ENCODE measurements around the gene LINGO1.

LINGO1 gene

GRCh38 chr15:77630956-77631744 lies 1.6 kb downstream of the LINGO1 start:
- H3K27ac ChIP-seq (ENCODE audit: low read length) = no peak overlapping the region
- peak overlapping the region in 1 of 2 donors; percentile 38 for H3K9ac ChIP-seq (ENCODE audit: low read length in 2 of 2)
- H3K4me1 ChIP-seq (ENCODE audit: control insufficient read depth, insufficient read depth, low read length) = peaks cover 22% of the 10 kb centered on the region
- H3K9me3 ChIP-seq (ENCODE audit: control insufficient read depth in 2 of 2, low read length in 2 of 2) = no peaks in the 10 kb centered on the region
- peaks cover 41 to 46% of the 10 kb centered on the region in 2 donors for H3K27me3 ChIP-seq (ENCODE audit: control insufficient read depth in 1 of 2, insufficient read depth in 2 of 2, low read length in 2 of 2)
- peak overlapping the region in 1 of 2 donors; percentile 64 for H3K4me3 ChIP-seq (ENCODE audit: low read length in 2 of 2)
- no peaks in the 10 kb centered on the region for H3K36me3 ChIP-seq (ENCODE audit: control insufficient read depth in 2 of 2, insufficient read depth in 2 of 2, low read length in 2 of 2)

GRCh38 chr15:77630056-77630455 lies 2.7 kb downstream of the LINGO1 start:
- H3K4me1 ChIP-seq (ENCODE audit: control insufficient read depth, insufficient read depth, low read length) = peaks cover 22% of the 10 kb centered on the region
- H3K27me3 ChIP-seq (ENCODE audit: control insufficient read depth in 1 of 2, insufficient read depth in 2 of 2, low read length in 2 of 2) = peaks cover 32 to 43% of the 10 kb centered on the region in 2 donors
- H3K4me3 ChIP-seq (ENCODE audit: low read length in 2 of 2) = no peak overlapping the region
- no peak overlapping the region for H3K9ac ChIP-seq (ENCODE audit: low read length in 2 of 2)
- H3K9me3 ChIP-seq (ENCODE audit: control insufficient read depth in 2 of 2, low read length in 2 of 2) = no peaks in the 10 kb centered on the region
- no peaks in the 10 kb centered on the region for H3K36me3 ChIP-seq (ENCODE audit: control insufficient read depth in 2 of 2, insufficient read depth in 2 of 2, low read length in 2 of 2)
- H3K27ac ChIP-seq (ENCODE audit: low read length) = no peak overlapping the region

- Histone ChIP-seq H3K27ac (ENCODE audit: low read length) (no peak overlapping the region), H3K4me1 (ENCODE audit: control insufficient read depth, insufficient read depth, low read length) (peaks cover 21% of the 10 kb centered on the region), H3K9me3 (ENCODE audit: control insufficient read depth in 2 of 2, low read length in 2 of 2) (no peaks in the 10 kb centered on the region), H3K27me3 (ENCODE audit: control insufficient read depth in 1 of 2, insufficient read depth in 2 of 2, low read length in 2 of 2) (peaks cover 30 to 37% of the 10 kb centered on the region in 2 donors), H3K4me3 (ENCODE audit: low read length in 2 of 2) (no peak overlapping the region), H3K9ac (ENCODE audit: low read length in 2 of 2) (no peak overlapping the region), H3K36me3 (ENCODE audit: control insufficient read depth in 2 of 2, insufficient read depth in 2 of 2, low read length in 2 of 2) (no peaks in the 10 kb centered on the region)
These were observed 3.4 kb downstream of the LINGO1 start for GRCh38 chr15:77629070-77630030.

- no peaks in the 10 kb centered on the region for H3K36me3 ChIP-seq (ENCODE audit: control insufficient read depth in 2 of 2, insufficient read depth in 2 of 2, low read length in 2 of 2)
- H3K4me3 ChIP-seq (ENCODE audit: low read length in 2 of 2) = no peak overlapping the region
- no peaks in the 10 kb centered on the region for H3K9me3 ChIP-seq (ENCODE audit: control insufficient read depth in 2 of 2, low read length in 2 of 2)
- H3K4me1 ChIP-seq (ENCODE audit: control insufficient read depth, insufficient read depth, low read length) = peaks cover 10% of the 10 kb centered on the region
- no peak overlapping the region for H3K27ac ChIP-seq (ENCODE audit: low read length)
- no peak overlapping the region for H3K9ac ChIP-seq (ENCODE audit: low read length in 2 of 2)
- H3K27me3 ChIP-seq (ENCODE audit: control insufficient read depth in 1 of 2, insufficient read depth in 2 of 2, low read length in 2 of 2) = peaks cover 22 to 25% of the 10 kb centered on the region in 2 donors
These were observed 4.7 kb downstream of the LINGO1 start for GRCh38 chr15:77628010-77628409.

- no peaks in the 10 kb centered on the region for H3K9me3 ChIP-seq (ENCODE audit: control insufficient read depth in 2 of 2, low read length in 2 of 2)
- H3K27ac ChIP-seq (ENCODE audit: low read length) = no peak overlapping the region
- peaks cover 22 to 25% of the 10 kb centered on the region in 2 donors for H3K27me3 ChIP-seq (ENCODE audit: control insufficient read depth in 1 of 2, insufficient read depth in 2 of 2, low read length in 2 of 2)
- no peaks in the 10 kb centered on the region for H3K36me3 ChIP-seq (ENCODE audit: control insufficient read depth in 2 of 2, insufficient read depth in 2 of 2, low read length in 2 of 2)
- peaks cover 8% of the 10 kb centered on the region for H3K4me1 ChIP-seq (ENCODE audit: control insufficient read depth, insufficient read depth, low read length)
- H3K9ac ChIP-seq (ENCODE audit: low read length in 2 of 2) = no peak overlapping the region
- no peak overlapping the region for H3K4me3 ChIP-seq (ENCODE audit: low read length in 2 of 2)
These were observed 5.1 kb downstream of the LINGO1 start for GRCh38 chr15:77627581-77627980.

- H3K27ac ChIP-seq (ENCODE audit: low read length) = no peak overlapping the region
- peaks cover 7% of the 10 kb centered on the region for H3K4me1 ChIP-seq (ENCODE audit: control insufficient read depth, insufficient read depth, low read length)
- H3K36me3 ChIP-seq (ENCODE audit: control insufficient read depth in 2 of 2, insufficient read depth in 2 of 2, low read length in 2 of 2) = no peaks in the 10 kb centered on the region
- peaks cover 22 to 24% of the 10 kb centered on the region in 2 donors for H3K27me3 ChIP-seq (ENCODE audit: control insufficient read depth in 1 of 2, insufficient read depth in 2 of 2, low read length in 2 of 2)
- no peak overlapping the region for H3K9ac ChIP-seq (ENCODE audit: low read length in 2 of 2)
- H3K4me3 ChIP-seq (ENCODE audit: low read length in 2 of 2) = no peak overlapping the region
- H3K9me3 ChIP-seq (ENCODE audit: control insufficient read depth in 2 of 2, low read length in 2 of 2) = no peaks in the 10 kb centered on the region
These were observed 5.6 kb downstream of the LINGO1 start for GRCh38 chr15:77627067-77627466.

GRCh38 chr15:77626002-77626401 lies 6.7 kb downstream of the LINGO1 start:
- Histone ChIP-seq H3K27me3 (ENCODE audit: control insufficient read depth in 1 of 2, insufficient read depth in 2 of 2, low read length in 2 of 2) (peaks cover 13 to 15% of the 10 kb centered on the region in 2 donors), H3K4me3 (ENCODE audit: low read length in 2 of 2) (no peak overlapping the region), H3K9me3 (ENCODE audit: control insufficient read depth in 2 of 2, low read length in 2 of 2) (no peaks in the 10 kb centered on the region), H3K4me1 (ENCODE audit: control insufficient read depth, insufficient read depth, low read length) (no peaks in the 10 kb centered on the region), H3K36me3 (ENCODE audit: control insufficient read depth in 2 of 2, insufficient read depth in 2 of 2, low read length in 2 of 2) (no peaks in the 10 kb centered on the region), H3K9ac (ENCODE audit: low read length in 2 of 2) (no peak overlapping the region), H3K27ac (ENCODE audit: low read length) (no peak overlapping the region)

GRCh38 chr15:77625376-77625775 lies 7.3 kb downstream of the LINGO1 start:
- Histone ChIP-seq H3K4me3 (ENCODE audit: low read length in 2 of 2) (no peak overlapping the region), H3K4me1 (ENCODE audit: control insufficient read depth, insufficient read depth, low read length) (no peaks in the 10 kb centered on the region), H3K36me3 (ENCODE audit: control insufficient read depth in 2 of 2, insufficient read depth in 2 of 2, low read length in 2 of 2) (no peaks in the 10 kb centered on the region), H3K27ac (ENCODE audit: low read length) (no peak overlapping the region), H3K9me3 (ENCODE audit: control insufficient read depth in 2 of 2, low read length in 2 of 2) (no peaks in the 10 kb centered on the region), H3K9ac (ENCODE audit: low read length in 2 of 2) (no peak overlapping the region), H3K27me3 (ENCODE audit: control insufficient read depth in 1 of 2, insufficient read depth in 2 of 2, low read length in 2 of 2) (peaks cover 7 to 9% of the 10 kb centered on the region in 2 donors)

- Histone ChIP-seq H3K36me3 (ENCODE audit: control insufficient read depth in 2 of 2, insufficient read depth in 2 of 2, low read length in 2 of 2) (no peaks in the 10 kb centered on the region), H3K9me3 (ENCODE audit: control insufficient read depth in 2 of 2, low read length in 2 of 2) (no peaks in the 10 kb centered on the region), H3K27me3 (ENCODE audit: control insufficient read depth in 1 of 2, insufficient read depth in 2 of 2, low read length in 2 of 2) (peaks cover 4 to 7% of the 10 kb centered on the region in 2 donors), H3K9ac (ENCODE audit: low read length in 2 of 2) (no peak overlapping the region), H3K4me3 (ENCODE audit: low read length in 2 of 2) (no peak overlapping the region), H3K4me1 (ENCODE audit: control insufficient read depth, insufficient read depth, low read length) (no peaks in the 10 kb centered on the region), H3K27ac (ENCODE audit: low read length) (no peak overlapping the region)
These were observed 7.8 kb downstream of the LINGO1 start for GRCh38 chr15:77624868-77625267.

GRCh38 chr15:77623755-77624524 lies 8.8 kb downstream of the LINGO1 start:
- Histone ChIP-seq H3K9ac (ENCODE audit: low read length in 2 of 2) (no peak overlapping the region), H3K4me3 (ENCODE audit: low read length in 2 of 2) (no peak overlapping the region), H3K36me3 (ENCODE audit: control insufficient read depth in 2 of 2, insufficient read depth in 2 of 2, low read length in 2 of 2) (no peaks in the 10 kb centered on the region), H3K4me1 (ENCODE audit: control insufficient read depth, insufficient read depth, low read length) (no peaks in the 10 kb centered on the region), H3K27me3 (ENCODE audit: control insufficient read depth in 1 of 2, insufficient read depth in 2 of 2, low read length in 2 of 2) (peaks cover 3 to 4% of the 10 kb centered on the region in 2 donors), H3K9me3 (ENCODE audit: control insufficient read depth in 2 of 2, low read length in 2 of 2) (no peaks in the 10 kb centered on the region), H3K27ac (ENCODE audit: low read length) (no peak overlapping the region)

All from stomach smooth muscle (tissue), 2 donors.